Fibroblast of skin of scalp (primary cell): ENCODE results near the gene ADARB2.
"Not testable (repeated sequence)": the region's sequence is repeated elsewhere in the genome, so short reads cannot be mapped to it uniquely, and the experiment has no call there.

Experiments
- DNase-seq: peaks from one replicate; pipeline ENCODE4 v3.0.0-alpha.2; 2013

The ADARB2 gene

DNA sequence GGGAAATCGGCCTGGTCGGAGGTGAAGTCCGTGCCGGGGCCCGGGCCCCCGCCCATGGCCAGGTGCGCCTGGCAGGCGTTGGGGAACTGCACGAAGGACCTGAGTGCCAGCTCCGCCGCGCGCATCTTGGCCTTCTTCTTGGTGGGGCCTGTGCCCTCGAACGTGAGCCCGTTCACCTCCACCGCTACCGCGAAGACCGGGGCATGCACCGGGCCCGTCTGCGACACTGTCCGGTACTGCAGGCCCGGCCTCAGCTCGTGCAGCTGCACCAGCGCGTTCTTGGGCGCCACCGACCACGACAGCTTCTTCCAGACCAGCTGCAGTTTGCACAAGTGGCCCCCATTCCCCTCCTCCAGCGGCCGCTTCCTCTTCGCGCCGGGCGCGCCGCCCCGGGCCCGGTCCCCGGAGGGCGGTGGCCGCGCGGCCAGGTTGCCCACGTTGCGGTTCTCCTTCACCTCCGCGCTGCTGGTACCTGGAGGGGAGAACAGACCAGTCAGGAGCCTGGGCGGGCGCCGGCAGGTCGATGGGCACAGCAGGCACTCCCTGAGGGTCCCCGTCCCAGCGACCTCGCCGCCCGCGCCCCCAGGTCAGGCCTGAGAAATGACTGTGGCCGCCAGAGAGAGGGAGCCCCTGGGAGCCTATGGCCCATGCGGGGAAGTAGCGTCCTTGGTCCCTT is 373.7 kb downstream of the ADARB2 start:
- no peak for DNase-seq

DNA sequence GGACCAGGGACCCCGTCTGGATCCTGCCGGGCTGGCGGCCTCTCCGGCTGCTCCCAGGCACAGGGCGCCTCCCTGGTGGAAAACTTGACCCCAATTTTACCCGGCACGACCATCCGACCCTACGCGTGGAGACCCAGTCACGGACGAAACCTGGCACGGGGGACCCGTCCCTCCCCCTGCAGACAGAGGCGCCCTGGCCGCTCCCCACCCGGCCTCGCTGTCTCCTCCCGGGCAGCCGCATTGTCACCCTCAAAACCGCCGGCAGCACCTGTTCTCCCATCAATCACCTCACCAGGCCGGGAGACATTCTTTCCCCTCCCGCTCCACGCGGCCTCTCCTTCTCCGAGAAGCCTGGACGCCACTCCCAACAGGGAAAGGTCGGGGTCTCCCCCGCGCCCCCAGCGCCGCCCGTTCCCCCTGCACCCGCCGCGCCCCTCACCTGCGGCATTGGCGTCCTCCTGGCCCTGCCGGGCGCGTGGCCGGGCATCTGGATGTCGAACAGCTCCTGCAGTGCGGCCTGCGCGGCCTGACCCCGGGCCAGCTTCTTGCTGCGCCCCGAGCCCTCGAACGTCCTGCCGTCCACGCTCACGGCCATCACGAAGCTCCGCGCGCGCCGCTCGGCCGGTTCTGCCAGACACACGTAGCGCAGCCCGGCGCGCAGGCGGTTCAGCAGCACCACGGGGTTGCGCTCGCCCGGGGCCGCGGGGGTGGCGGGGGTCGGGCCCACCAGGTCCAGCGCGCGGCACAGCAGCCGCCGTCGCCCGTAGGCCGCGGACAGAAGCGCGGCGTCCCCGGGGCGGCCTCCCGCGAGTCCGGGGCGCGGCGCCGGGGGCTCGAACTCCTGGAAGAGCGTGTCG is 374.5 kb downstream of the ADARB2 start:
- no peak for DNase-seq

DNA sequence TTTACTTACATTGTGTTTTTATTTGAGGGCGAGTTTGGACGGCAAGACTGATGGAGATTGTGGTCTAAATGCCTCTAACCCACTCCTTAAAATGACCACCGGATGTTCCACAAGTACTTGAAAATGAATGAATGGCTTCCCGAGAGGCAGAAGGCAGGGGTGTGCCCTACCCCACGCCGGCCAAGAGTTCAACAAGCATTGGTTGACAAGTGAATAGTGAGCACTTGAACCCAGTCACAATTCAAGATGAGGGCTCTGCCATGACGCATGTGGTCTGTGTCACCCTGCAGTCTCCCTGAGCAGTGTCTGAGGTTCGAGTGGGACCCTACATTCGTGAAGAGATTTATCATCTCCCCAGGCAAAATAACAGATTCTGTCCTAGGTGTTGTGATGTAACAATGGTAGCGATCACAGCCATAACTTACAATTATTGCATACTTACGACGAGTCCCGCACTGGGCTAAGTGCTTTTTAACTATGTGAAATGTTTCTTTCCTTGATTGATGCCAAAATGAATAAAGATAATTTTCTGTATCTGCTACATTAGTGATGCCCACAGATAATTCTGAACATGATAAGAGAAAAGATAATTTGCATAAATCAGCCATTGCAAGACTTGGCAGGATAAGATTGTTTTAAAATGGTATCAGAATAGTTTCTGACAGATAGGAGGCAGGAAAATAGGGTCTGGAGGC is 375.8 kb downstream of the ADARB2 start:
- DNase-seq = no peak

DNA sequence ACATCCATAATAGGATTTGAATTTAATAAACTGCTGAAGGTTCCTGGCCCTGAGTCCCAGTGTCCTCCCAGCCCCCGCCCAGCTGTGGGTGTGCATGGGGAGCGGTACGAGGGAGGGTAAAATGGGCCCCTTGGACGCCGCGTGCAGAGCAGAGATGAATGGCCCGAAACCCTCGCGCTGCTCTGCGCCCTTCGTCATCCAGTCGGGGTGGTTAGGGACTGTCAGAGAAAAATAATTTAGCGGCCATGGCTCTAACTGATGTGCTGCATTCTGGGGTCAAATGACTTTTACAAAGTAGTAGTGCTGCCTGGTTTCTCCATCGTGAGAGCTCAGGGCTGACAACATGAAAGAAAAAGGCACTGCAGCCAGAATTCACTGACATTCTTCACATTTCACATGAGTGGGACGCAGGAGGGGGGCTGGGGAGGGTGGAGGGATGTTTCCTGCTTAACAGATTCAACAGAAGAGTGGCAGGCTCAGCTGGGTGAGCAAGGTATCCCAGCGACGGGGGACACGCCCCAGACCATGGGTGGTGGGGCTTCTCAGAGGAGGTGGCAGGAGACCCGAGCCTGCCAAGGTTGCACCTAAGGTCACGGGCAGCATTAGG is 376.7 kb downstream of the ADARB2 start:
- DNase-seq = peak; percentile 88

DNA sequence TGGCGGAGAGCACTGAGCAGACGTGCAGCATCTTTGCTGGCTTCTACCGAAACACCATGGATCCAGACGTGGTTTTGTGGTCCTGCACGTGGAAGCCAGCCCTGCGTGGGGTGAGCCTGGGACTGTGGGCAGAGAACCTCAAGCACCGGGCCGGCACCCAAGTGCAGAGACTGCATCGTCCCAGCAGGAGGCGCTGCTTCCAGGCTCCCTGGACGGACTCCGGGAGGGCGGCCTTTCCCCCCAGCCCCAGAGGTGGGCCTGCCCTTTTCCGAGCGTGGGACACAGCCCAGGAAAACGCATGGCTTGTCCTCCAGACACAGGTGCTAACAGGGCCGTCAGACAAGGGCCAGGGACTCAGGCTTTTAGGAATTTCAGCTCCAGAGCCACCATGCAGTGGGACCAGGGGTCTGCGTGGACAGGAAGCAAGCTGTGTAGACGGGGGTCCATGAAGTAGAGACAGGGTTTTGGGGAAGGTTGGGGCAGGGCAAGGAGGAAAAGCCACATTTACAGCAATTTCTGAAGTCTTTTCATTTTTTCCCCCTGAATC is 377.2 kb downstream of the ADARB2 start:
- no peak for DNase-seq

DNA sequence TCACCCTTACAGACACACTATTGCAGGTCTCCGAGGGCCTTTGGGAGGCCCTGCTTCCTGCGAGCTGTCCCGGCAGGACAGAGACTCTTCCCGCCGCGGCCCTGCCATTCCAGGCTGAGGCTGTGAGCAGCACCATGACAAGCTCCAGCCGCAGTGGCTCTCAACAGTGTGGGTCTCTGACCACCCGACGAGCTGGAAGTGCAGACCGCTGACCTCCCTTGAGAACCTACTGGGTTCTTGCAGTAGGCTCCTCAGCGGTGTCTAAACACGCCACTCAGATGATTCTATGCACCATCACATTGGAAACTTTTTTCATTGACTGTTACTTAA is 377.7 kb downstream of the ADARB2 start:
- DNase-seq = no peak

DNA sequence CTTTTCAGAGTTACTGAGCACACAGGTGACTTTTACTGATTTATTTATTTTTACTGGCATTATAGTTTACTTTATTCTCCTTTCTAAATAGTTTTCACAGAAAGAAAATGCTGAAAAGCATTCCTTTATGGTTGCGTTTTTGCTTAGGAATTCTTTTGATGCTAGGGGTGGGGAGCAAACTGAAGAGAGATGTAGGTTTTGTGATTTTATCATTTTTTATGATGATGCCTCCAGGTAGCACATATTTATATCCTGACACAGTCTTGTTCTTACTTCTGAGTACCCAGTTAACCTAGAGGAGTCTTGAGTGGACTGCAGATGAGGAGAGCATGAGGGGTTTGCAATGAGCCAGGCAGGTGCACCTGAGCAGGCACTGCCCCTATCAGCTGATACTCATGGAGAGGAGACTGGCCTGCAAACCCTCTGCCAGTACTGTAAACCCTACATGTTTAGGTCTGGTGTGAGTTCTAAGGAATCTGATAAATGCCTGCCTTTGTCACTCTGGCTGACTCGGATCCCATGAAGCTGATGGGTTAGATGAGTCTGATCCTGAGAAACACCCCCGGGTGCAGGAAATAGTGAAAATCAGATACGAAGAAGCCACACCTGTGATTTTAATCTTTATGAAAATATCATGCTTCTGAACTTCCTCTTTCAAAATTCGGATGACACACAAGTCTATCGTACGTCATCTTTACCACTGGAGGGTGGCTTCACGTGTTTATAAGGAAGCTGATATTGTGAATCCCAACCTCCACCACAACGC is 378.3 kb downstream of the ADARB2 start:
- no peak for DNase-seq

DNA sequence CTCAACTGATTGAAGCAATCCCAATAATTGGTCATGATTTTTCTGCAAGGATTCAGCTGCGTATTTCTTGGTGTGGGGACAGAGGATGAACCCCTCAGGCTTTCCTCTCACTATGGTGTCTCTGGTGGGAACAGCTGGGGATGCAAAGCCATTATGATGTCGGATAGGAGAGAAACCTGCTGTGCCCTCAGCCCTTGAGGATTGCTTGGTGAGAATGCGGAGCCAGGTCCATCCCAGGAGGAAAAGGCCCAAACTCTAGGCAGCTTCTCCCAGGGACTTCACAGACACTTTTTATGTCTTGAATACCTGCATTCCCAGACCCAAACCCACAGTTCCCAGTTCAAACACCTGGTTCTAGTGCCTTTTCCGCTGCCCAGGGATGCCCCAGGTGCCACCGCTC is 379.2 kb downstream of the ADARB2 start:
- DNase-seq = no peak

DNA sequence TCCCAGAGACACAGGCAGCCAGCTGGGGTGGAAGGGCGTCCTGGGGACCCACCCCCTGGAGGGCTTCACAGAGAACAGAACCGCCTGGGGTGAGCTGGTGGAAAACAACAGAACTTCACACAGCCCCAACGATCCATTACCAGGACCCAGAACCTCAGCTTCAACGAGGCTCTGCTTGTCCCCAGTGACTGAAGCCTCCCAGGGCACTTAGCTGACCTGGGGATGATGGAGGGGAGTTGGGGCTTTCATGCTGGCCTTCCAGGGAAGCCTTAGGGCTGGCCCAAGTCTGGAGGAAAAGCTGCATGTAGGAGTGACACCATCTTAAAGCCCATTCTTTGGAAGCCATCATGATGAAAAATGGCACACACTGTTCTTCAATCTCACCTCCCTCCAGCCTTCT is 381.0 kb downstream of the ADARB2 start:
- DNase-seq = no peak

DNA sequence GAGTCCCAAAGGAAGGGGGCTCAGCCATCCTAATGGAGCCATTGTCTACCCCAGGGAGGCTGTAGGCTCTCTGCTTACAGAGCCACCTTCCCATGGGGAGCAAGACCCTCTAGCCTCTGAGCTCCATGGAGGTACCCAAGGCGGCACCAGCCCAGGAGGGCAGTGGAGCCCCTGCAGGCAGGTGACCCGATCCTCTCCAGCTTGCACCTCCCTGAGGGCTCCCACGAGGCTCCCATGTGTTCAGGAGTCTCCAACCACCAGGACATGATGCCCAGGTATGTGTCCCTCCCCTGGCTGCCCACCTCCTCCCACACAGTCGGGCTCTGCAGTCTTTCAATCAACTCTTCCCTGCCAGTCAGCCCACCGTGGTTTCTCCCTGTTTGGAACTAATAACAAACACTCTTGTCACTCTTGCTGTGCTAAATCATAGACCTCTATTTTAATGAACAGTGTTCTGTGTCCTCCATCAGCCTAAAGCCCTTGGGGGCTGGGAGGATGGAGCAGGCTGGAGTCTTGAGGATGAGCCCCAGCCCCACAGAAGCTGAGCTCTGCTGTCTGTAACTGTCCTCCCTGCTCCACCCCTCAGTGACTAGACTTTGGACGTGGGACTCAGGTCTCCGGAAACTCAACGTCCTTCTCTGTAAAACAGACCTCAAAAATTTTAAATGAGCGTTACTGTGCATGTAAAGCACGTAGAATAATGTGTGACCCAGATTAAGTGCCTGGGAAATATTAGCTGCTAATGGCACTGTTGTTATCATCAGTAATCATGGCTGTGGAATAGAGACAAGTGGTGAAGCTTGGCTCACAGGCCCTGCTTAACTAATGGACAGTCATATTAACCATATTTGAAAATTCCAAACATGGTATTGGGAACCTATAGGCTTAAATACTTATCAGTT is 382.3 kb downstream of the ADARB2 start:
- DNase-seq = no peak

DNA sequence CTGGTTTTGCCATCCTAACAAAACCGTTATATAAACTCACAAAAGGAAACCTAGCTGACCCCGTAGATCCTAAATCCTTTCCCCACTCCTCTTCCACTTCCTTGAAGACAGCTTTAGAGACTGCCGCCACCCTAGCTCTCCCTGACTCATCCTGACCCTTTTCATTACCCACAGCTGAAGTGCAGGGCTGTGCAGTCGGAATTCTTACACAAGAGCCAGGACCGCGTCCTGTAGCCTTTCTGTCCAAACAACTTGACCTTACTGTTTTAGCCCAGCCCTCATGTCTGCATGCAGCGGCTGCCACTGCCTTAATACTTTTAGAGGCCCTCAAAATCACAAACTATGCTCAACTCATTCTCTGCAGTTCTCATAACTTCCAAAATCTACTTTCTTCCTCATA is 385.0 kb downstream of the ADARB2 start:
- not testable (repeated sequence) for DNase-seq

DNA sequence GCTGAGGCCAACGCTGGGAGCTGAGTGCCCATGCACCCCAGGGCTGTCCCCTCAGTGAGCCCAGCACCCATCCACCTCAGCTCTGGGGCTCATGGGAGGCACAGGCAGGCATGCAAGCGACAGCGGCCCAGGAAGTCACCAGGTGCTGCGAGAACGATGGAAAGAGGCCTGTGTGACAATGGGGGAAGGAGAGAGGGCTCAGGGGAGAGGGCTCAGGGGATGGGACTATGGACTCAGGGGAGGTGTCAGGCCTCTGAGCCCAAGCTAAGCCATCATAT is 388.6 kb downstream of the ADARB2 start:
- DNase-seq = no peak

DNA sequence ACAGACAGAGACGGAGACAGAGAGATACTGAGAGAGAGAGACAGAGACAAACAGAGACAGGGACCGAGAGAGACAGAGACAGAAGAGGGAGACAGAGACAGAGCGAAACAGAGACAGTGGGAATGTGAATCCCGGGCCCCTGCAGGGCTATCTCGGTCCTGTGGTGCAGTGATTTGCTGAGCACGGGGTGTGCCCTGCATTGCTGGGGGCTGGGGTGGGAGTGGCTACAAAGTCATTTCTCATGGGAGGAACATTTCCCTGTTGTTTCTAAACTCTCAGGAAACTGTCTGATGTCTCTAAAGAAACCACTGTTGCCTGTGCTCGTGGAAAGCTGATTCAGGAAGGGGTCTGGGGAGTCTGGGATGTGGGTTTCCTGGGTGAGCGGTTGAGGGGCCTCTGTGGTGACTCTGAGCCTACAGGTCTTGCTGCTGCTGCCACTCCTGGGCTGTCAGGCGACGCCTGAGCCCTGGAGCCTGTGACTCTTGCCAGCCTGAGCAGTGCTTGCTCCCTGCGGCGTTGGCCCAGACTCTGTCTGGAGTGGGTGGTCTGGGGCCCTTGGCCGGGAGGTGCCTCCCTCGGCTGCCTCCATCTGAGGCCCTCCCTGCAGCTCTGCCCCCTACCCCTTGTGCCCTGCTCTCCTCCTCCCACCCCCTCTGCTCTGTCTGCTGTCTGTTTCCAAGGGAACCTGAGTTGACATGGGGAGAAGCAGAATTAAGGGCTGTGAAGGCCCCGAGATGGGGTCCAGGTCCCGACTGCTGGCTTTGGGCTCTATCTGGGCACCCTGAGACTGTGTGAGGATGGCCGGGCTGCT is 389.2 kb downstream of the ADARB2 start:
- DNase-seq = peak; percentile 58

DNA sequence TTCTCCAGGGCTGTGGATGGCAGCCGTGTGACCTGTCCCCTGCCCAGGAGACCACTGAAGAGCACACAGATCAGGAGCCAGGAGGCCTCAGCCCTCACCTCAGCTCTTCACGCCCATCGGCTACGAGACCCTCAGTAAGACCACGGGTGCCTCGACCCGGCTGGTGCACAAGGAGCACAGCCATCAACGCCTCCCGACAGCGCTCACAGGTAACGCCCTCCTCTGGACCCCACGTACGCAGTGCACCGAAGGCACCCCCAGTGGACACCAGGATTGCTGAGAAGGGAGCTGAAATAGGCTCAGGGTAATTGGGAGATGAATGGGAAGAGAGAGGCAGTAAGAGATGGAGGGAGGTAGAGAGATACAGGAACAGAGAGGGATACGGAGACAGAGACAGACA is 389.8 kb downstream of the ADARB2 start:
- DNase-seq = no peak

DNA sequence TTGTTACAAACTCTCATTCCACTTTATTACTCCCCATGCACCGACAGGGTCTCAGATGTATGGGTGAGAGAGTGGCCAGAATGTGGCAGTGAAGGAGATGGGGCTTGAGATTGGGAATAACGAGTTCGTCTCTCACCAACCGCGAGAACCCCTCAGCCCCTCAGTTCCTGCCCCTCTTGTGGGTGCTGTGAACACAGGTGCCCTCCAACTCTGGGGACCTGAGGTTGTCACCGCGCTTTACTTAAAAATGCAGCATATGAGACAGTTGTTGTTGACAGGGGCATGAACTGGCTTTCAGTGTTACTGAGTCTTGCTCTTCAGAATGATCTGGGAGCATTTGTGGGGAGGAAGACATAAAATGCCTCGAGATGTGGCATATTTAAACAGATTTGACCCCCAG is 391.1 kb downstream of the ADARB2 start:
- no peak for DNase-seq

DNA sequence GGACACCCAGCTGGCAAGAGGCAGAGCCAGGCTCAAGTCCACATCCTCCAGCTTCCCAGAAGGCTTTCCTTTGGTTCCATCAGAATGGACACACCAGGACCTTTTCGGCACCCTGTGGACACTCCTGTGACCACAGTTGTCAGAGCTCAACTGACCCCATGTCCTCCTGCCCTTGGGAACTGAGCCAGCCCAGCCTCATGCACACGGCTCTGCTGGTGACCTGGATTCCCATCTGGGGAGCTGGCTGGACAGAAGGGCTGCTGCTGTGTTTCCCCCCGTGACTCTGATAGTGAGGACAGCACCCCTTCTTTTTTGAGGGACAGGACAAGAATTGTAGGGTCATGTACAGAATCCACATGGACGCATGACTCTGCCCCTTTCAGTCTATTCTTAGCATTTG is 392.0 kb downstream of the ADARB2 start:
- DNase-seq = no peak

DNA sequence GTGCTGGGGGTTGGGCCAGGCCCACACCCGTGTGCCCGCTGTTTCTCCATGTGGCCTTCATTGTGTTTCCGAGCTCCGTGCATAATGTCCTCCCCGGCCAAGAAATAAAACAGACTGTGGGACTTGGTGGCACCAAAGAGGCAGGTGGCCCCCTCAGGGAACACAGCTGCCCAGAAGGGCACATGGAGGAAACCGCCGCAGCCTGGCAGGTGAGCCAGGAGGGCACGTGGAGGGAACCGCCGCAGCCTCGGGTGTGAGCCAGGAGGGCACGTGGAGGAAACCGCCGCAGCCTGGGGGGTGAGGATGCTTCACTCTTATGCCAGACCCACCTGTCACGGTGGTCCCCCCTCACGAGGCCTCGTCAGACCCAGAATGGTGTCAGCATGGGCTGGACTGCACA is 392.5 kb downstream of the ADARB2 start:
- no peak for DNase-seq

DNA sequence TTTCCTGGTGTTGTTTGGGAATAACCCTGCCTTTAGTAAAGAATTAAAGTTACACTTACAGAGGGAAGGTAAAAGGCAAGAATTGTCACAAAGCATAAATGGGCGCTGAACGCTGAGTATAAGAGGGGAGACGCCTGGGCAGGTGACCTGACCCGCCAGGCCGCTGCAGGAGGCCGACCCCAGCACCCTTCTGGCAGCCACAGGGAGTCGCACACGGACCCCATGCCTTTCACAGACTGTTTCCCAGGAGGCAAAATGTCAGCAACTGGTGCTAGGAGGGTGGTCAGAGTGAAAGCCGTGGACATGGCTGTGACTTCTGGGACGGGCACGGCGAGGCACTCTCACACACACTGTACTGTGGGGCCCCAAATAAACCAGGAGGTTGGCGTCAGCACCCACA is 392.9 kb downstream of the ADARB2 start:
- no peak for DNase-seq

DNA sequence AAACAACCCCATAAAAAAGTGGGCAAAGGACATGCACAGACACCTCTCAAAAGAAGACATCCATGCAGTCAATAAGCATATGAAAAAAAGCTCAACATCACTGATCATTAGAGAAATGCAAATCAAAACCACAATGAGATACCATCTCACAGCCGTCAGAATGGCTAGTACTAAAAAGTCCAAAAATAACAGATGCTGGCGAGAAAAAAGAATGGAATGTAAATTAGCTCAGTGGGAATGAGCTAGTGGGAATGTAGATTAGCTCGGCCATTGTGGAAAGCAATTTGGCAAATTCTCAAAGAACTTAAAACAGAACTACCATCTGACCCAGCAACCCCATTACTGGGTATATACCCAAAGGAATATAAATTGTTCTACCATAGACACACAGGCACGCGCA is 394.1 kb downstream of the ADARB2 start:
- DNase-seq = peak; percentile 78

DNA sequence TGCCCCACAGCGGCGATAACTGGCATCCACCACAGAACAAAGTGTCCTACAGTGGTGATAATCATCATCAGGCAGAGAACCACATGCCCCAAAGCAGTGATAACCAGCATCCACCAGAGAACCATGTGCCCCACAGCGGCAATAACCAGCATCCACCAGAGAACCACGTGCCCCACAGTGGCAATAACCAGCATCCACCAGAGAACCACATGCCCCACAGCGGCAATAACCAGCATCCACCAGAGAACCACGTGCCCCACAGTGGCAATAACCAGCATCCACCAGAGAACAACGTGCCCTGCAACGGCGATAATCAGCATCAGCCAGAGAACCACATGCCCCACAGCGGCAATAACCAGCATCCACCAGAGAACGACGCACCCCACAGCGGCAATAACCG is 396.3 kb downstream of the ADARB2 start:
- DNase-seq = not testable (repeated sequence)

DNA sequence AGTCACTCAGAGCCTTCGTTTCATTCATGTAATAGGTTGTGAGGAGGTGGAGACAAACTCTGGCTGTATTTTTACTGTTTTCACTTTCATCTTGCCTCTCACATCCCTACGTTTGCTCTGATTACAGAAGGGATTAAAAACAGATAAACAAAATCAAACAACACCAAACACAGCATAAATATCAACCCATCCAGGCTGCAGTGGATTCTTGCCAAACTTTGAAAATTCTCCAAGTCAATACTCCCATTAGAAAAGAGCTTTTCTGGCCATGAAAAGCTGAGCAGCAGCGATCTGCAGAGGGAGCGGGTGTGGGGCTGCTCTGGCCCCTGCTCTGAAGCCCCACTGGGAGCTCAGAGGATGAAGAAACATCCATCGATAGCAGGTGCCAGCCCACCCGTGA is 397.9 kb downstream of the ADARB2 start:
- no peak for DNase-seq
